Fibroblast of peridontal ligament (primary cell): ENCODE results near the gene MET.
A peak's percentile ranks its signal among the peaks of the same experiment; 100 is the strongest.
"Not testable (repeated sequence)": the region's sequence is repeated elsewhere in the genome, so short reads cannot be mapped to it uniquely, and the experiment has no call there.

Experiments used
- DNase-seq: peaks from one replicate; pipeline ENCODE4 v3.0.0-alpha.2; 2010; ENCODE audit errors: extremely low read depth

Gene MET

DNA sequence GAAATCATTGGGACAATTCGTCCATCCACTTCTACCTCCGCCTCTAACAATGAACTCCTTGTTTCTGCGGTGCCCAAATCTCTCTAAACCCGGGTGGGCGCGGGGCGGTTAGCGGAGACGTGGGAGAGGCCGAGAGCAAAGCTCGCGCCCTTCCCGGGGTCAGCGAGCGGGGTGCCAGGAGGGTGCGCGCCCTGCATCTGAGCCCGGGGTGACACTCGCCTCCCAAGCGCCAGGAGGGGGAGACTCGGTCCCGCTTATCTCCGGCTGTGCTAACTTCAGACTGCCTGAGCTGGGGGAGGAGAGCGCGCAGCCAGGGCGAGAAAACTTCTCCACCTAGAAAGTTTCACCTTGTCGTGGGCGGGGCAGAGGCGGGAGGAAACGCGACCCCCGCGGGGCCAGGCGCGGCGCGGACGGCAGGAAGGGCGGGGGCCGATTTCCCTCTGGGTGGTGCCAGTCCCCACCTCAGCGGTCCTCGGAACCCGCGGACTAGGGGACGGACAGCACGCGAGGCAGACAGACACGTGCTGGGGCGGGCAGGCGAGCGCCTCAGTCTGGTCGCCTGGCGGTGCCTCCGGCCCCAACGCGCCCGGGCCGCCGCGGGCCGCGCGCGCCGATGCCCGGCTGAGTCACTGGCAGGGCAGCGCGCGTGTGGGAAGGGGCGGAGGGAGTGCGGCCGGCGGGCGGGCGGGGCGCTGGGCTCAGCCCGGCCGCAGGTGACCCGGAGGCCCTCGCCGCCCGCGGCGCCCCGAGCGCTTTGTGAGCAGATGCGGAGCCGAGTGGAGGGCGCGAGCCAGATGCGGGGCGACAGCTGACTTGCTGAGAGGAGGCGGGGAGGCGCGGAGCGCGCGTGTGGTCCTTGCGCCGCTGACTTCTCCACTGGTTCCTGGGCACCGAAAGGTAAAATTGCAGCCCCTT, at the start of gene MET:
MET (plus strand) TSS at position 516 of the 915 bp plus-strand sequence. CDS start 26,889 bp downstream, outside the sequence.
- peak; percentile 65 for DNase-seq

DNA sequence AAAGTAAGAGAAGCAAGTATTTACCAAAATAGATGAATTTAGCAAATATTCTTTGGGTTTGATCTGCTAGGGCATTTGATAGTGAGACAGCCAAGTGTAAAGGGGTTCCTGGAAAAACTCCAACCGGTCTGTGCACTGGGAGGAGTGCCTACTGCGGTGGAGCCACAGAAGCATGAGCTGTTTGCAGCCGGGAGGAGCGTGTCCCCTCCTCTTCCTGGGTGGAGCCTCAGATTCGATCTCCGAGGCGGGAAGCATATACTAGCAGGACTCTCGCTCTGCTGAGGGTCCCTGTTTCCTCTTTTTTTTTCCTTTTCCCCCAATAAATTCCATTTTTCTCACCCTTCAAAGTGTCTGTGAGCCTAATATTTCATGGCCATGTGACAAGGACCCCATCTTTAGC, 45.1 kb upstream of the MET start:
- DNase-seq: no peak

DNA sequence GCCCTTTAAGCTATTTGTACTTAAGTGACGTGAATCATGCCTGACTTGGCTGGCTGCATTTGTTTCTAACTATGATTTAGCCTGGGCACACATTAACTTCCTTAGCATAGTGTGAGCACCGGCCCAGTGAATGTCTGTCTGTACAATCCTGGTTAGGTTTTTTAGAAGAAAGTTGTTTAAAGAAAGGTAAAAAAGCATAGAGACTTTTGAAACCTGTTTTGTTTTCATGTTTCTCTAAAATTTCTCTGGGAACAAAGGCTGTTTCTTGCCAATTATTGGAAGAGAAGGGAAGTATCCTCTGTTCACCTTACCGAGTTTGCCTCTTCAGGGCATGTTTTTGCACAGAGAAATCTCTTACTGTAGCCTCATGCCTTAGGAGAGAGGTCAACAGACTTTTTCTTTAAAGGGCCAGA, 42.9 kb upstream of the MET start:
- DNase-seq: peak; percentile 35

- DNase-seq: no peak
Measured at GRCh38 chr7:116630357-116630756, 41.6 kb upstream of the MET start.

- DNase-seq: peak; percentile 25
Measured at GRCh38 chr7:116630932-116631671, 40.9 kb upstream of the MET start.

DNA sequence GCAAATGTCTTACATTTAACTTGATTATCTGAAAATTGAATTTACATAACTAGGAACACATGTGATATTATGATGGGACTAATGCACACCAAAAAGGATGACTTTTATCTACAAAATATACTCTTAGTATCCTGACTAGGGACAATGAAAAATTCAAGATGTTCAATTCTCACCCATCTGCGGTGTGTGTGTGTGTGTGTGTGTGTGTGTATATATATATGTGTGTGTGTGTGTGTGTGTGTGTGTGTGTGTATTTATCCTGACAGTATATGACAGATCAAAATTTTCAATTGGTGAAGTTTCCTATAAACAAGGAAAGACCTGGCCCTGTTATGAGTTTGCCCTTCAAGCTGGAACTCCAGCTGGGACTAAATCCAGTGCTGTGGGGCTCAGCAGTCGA, 40.3 kb upstream of the MET start:
- DNase-seq: no peak

- DNase-seq: peak; percentile 10
Measured at GRCh38 chr7:116632384-116632783, 39.6 kb upstream of the MET start.

GRCh38 chr7:116633131-116633988, 38.6 kb upstream of the MET start:
- DNase-seq: no peak

- no peak for DNase-seq
Measured at GRCh38 chr7:116636997-116637396, 35.0 kb upstream of the MET start.

- not testable (repeated sequence) for DNase-seq
Measured at GRCh38 chr7:116638592-116638991, 33.4 kb upstream of the MET start.

GRCh38 chr7:116641551-116642153, 30.3 kb upstream of the MET start:
- DNase-seq: no peak

DNA sequence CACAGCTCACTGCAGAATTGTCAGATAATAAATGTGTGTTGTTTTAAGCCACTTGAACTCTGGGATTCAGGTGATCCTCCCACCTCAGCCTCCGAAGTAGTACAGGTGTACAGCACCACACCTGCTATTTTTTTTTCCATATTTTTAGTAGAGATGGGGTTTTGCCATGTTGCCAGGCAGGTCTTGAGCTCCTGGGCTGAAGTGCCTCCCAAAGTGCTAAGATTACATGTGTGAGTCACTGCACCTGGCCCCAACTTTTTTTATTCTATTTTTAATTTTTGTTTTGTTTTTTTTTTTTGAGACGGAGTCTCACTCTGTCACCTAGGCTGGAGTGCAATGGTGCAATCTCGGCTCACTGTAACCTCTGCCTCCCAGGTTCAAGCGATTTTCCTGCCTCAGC, 28.8 kb upstream of the MET start:
- not testable (repeated sequence) for DNase-seq

DNA sequence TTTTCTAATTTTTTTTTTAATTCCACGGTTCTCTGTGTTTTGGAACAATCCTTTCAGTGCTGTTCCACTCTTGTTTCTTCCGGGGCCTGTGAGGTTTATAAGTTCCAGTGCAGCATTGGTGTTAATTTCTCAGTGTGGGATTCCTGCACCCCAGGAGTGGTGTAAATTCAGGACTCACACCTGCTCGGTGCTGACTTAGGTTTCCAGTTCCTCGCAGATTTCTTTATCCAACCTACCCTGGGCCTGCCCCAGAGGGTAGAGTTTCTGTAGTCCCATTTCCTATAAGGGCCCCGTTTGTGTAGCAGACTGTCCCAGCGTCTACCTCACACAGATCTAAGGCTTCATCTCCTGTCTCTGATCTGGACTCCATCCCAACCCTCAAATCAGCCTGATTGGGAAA, 27.4 kb upstream of the MET start:
- DNase-seq: no peak

DNA sequence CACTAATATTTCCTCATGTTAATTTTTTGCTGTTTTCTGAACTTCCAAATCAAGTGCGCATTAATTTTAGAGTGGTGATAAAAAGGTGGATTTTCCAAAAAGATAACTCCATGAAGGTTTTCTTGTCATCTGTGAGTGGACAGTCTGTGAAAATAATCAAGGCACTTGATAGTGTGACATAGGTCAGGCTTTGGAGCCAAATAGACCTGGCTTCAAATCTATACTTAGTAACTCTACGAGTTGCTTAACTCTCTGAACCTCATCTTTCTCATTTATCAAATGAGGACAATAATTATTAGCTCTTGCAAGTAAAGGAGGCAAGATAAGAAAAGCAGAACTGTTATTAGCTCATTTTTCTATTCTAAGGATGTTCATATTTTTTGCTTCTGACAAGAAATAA, 24.7 kb upstream of the MET start:
- no peak for DNase-seq

GRCh38 chr7:116647861-116648260, 24.1 kb upstream of the MET start:
- no peak for DNase-seq

DNA sequence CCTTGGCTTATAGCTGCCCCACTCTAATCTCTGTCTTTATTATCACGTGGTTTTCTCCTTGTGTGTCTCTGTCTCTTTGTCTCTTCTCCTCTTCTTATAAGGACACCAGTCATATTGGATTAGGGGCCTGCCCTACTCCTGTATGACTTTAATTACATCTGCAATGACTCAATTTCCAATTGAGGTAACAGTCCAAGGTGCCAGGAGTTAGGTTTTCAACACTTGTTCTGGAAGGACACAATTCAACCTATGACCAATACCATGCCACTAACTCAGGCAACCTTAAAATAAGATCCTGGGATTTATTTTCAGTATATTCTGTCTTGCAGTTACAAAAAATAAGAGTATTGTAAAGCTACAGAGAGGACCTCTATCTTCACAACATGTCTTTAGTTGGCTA, 21.6 kb upstream of the MET start:
- no peak for DNase-seq

DNA sequence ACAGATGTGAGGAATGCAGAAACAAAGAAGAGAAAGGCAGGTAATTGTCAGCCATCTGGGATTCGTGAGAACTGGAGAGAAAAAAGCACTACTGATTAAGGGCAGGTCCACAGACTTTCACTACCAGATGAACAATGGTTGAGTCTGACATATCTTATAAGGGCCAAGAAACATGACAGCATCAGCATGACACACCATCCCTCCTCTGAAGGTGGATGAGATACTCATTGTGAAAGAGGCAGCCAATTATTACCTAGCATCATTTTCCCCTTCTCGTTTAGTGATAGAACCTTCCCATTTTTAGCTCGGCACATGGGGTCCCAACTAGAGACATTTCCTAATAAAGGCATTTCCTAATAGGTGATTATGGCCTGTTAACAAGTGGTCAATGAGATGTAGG, 19.2 kb upstream of the MET start:
- no peak for DNase-seq

DNA sequence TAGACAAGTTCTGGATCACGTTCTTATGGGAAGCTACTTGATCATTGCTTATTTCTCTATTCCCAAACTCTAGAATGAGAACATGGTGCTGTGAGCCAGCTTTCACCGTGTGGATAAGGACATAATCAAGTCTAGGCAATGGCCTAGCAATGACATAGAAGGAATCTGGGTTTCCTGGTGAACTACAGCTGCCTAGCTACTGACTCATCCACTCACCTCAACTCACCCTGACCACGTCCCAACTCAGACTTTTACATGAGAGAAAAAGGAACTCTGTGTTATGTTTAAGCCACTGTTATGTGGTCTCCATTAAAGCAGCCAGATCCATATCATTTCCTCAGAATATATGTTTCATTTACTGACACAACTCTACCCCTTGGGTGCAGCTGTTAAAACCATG, 18.8 kb upstream of the MET start:
- DNase-seq: no peak

DNA sequence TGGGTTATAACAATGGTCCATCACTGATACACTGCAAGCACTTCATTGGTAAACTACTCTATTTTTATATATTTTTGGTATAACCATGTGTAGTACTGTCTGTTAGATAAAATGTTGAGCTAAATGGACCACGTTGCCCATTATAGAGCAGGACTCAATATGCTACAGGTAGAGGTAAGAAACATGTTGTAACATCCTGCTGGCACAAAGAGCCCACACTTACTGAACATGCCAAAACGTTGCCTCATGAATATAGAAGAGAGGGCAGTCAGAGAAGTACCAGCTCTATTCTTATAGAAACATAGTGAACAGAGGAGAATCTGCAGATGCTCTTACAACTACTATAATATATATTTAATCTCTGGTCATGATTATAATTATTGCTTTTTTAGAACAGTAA, 18.4 kb upstream of the MET start:
- no peak for DNase-seq

GRCh38 chr7:116659248-116659647, 12.7 kb upstream of the MET start:
- DNase-seq: not testable (repeated sequence)

DNA sequence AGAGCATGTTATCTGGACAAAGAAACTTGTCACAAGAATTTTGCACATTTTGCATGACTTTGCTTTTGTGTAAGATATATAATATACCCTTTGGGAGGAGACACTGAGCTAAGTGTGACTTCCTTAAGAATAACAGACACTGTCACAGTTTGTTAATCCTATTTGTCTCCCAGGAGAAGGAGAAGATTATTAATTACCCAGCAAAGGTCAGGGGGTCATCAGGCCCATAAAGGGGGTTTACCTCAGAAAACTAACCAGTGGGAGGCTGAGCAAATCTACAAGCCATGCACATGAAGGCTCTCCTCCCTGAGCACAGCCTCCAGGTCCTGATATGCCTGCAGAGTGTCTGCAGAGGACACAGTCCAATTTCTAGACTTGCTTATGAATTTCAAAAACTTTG, 10.1 kb upstream of the MET start:
- no peak for DNase-seq

- no peak for DNase-seq
Measured at GRCh38 chr7:116663744-116664143, 8.3 kb upstream of the MET start.
